Measurements from ENCODE around the gene JAG2.
"Not testable (repeated sequence)": the region's sequence is repeated elsewhere in the genome, so short reads cannot be mapped to it uniquely, and the experiment has no call there.

The JAG2 gene

GRCh38 chr14:105116451-105117256 is 51.9 kb downstream of the JAG2 start:
- TF ChIP-seq TOX (CRISPR knock-in tag; IDR thresholded peaks at IDR 0.05; ENCODE audit: borderline replicate concordance) (no peak), TSHZ2 (CRISPR knock-in tag; IDR thresholded peaks at IDR 0.05) (no peak), ZC3H10 (CRISPR knock-in tag; IDR thresholded peaks at IDR 0.05) (no peak), CSDC2 (CRISPR knock-in tag; IDR thresholded peaks at IDR 0.05) (no peak), SNAI2 (CRISPR knock-in tag; IDR thresholded peaks at IDR 0.05) (no peak), ISL1 (CRISPR knock-in tag; IDR thresholded peaks at IDR 0.05) (no peak), OSR1 (CRISPR knock-in tag; IDR thresholded peaks at IDR 0.05) (no peak), TCF4 (CRISPR knock-in tag; IDR thresholded peaks at IDR 0.05; ENCODE audit: borderline replicate concordance) (no peak), BACH2 (CRISPR knock-in tag; IDR thresholded peaks at IDR 0.05; ENCODE audit: borderline replicate concordance) (no peak), GLIS3 (CRISPR knock-in tag; IDR thresholded peaks at IDR 0.05) (no peak), RARB (CRISPR knock-in tag; IDR thresholded peaks at IDR 0.05) (no peak), ZFP30 (CRISPR knock-in tag; IDR thresholded peaks at IDR 0.05) (no peak), ESRRG (CRISPR knock-in tag; IDR thresholded peaks at IDR 0.05) (no peak), CREB5 (CRISPR knock-in tag; IDR thresholded peaks at IDR 0.05; ENCODE audit: low read depth) (no peak), ZNF8 (CRISPR knock-in tag; IDR thresholded peaks at IDR 0.05) (no peak), POU6F1 (CRISPR knock-in tag; IDR thresholded peaks at IDR 0.05; ENCODE audit: borderline replicate concordance, low read depth) (no peak), ZNF70 (CRISPR knock-in tag; IDR thresholded peaks at IDR 0.05) (no peak), PATZ1 (CRISPR knock-in tag; IDR thresholded peaks at IDR 0.05; ENCODE audit: borderline replicate concordance) (no peak), ZNF565 (CRISPR knock-in tag; conservative IDR thresholded peaks at IDR 0.05; ENCODE audit: low read depth) (no peak)
- ATAC-seq = no peak

- not testable (repeated sequence) for ATAC-seq
Observed at GRCh38 chr14:105109243-105109642, 59.3 kb downstream of the JAG2 start.

- no peak for ATAC-seq
- TF ChIP-seq GLIS3 (CRISPR knock-in tag; IDR thresholded peaks at IDR 0.05) = no peak
- no peak for TF ChIP-seq CSDC2 (CRISPR knock-in tag; IDR thresholded peaks at IDR 0.05)
- TF ChIP-seq POU6F1 (CRISPR knock-in tag; IDR thresholded peaks at IDR 0.05; ENCODE audit: borderline replicate concordance, low read depth) = no peak
- TF ChIP-seq ZFP3 (CRISPR knock-in tag; IDR thresholded peaks at IDR 0.05) = no peak
- no peak for TF ChIP-seq ZNF70 (CRISPR knock-in tag; IDR thresholded peaks at IDR 0.05)
- no peak for TF ChIP-seq PPARA (CRISPR knock-in tag; IDR thresholded peaks at IDR 0.05; ENCODE audit: borderline replicate concordance)
- no peak for TF ChIP-seq CSRNP3 (CRISPR knock-in tag; IDR thresholded peaks at IDR 0.05)
- no peak for TF ChIP-seq CREB5 (CRISPR knock-in tag; IDR thresholded peaks at IDR 0.05; ENCODE audit: low read depth)
- no peak for TF ChIP-seq ARNTL (CRISPR knock-in tag; IDR thresholded peaks at IDR 0.05; ENCODE audit: borderline replicate concordance, low read depth)
- no peak for TF ChIP-seq TCF4 (CRISPR knock-in tag; IDR thresholded peaks at IDR 0.05; ENCODE audit: borderline replicate concordance)
- TF ChIP-seq RARB (CRISPR knock-in tag; IDR thresholded peaks at IDR 0.05) = no peak
- TF ChIP-seq ZC3H10 (CRISPR knock-in tag; IDR thresholded peaks at IDR 0.05) = no peak
- no peak for TF ChIP-seq ZNF8 (CRISPR knock-in tag; IDR thresholded peaks at IDR 0.05)
- TF ChIP-seq ESRRG (CRISPR knock-in tag; IDR thresholded peaks at IDR 0.05) = no peak
- no peak for TF ChIP-seq ZNF565 (CRISPR knock-in tag; conservative IDR thresholded peaks at IDR 0.05; ENCODE audit: low read depth)
- TF ChIP-seq ISL1 (CRISPR knock-in tag; IDR thresholded peaks at IDR 0.05) = no peak
Observed at GRCh38 chr14:105108516-105108864, 60.1 kb downstream of the JAG2 start.
